OCI-LY1 (cell line): ENCODE measurements around the gene KDM4B.

Source experiments
- H2AFZ ChIP-seq: fragments of 200-600 bp; sonication (generic), shearing (Covaris generic); 2 replicates; pipeline ENCODE4 v1.6.0; 2014; ENCODE audit warnings: antibody characterized with exemption, mild to moderate bottlenecking, low read length
- H3F3A ChIP-seq: fragments of 200-600 bp; sonication (generic), shearing (Covaris generic); 2 replicates; pipeline ENCODE4 v1.6.0; 2014; ENCODE audit warnings: mild to moderate bottlenecking, antibody characterized with exemption, low read length, moderate library complexity; ENCODE audit not compliant: insufficient read depth
- H3K27ac ChIP-seq: fragments of 200-600 bp; sonication (generic); 2 replicates; pipeline ENCODE4 v1.5.1; 2014; ENCODE audit warnings: low read length, mixed run types, mild to moderate bottlenecking, low read depth; ENCODE audit not compliant: poor library complexity, severe bottlenecking
- H3K27me3 ChIP-seq: fragments of 200-600 bp; sonication (generic); 2 replicates; pipeline ENCODE4 v1.6.0; 2014; ENCODE audit warnings: antibody characterized with exemption, mild to moderate bottlenecking, low read length, moderate library complexity; ENCODE audit not compliant: insufficient read depth
- H3K36me3 ChIP-seq: fragments of 200-600 bp; sonication (generic); 2 replicates; pipeline ENCODE4 v1.6.1; 2014; ENCODE audit warnings: mild to moderate bottlenecking, antibody characterized with exemption, low read length, moderate library complexity, mixed read lengths; ENCODE audit not compliant: insufficient read depth
- H3K4me1 ChIP-seq: fragments of 200-600 bp; sonication (generic); 2 replicates; pipeline ENCODE4 v1.5.1; 2014; ENCODE audit warnings: mild to moderate bottlenecking, low read length, moderate library complexity; ENCODE audit not compliant: insufficient read depth, severe bottlenecking
- H3K4me2 ChIP-seq: fragments of 200-600 bp; sonication (generic), shearing (Covaris generic); 2 replicates; pipeline ENCODE4 v1.6.1; 2014; ENCODE audit warnings: low read length
- H3K4me3 ChIP-seq: fragments of 200-600 bp; sonication (generic); 2 replicates; pipeline ENCODE4 v1.5.1; 2014; ENCODE audit warnings: low read length, low read depth, mild to moderate bottlenecking, mixed read lengths; ENCODE audit not compliant: poor library complexity, severe bottlenecking
- H3K79me2 ChIP-seq: fragments of 200-600 bp; shearing (Covaris generic); 2 replicates; pipeline ENCODE4 v1.6.1; 2016; ENCODE audit warnings: mixed run types, low read length, mixed read lengths; ENCODE audit not compliant: insufficient read depth
- H3K9ac ChIP-seq: fragments of 200-600 bp; sonication (generic), shearing (Covaris generic); 2 replicates; pipeline ENCODE4 v1.6.1; 2014; ENCODE audit warnings: mild to moderate bottlenecking, low read length, mixed read lengths
- H3K9me2 ChIP-seq: fragments of 200-600 bp; sonication (generic), shearing (Covaris generic); 2 replicates; pipeline ENCODE4 v1.6.1; 2014; ENCODE audit warnings: low read depth, mild to moderate bottlenecking, low read length, mixed read lengths
- H3K9me3 ChIP-seq: fragments of 200-600 bp; shearing (Covaris generic); 2 replicates; pipeline ENCODE4 v1.6.1; 2014; ENCODE audit warnings: low read length, mixed read lengths
- H4K20me1 ChIP-seq: fragments of 200-600 bp; sonication (generic), shearing (Covaris generic); 2 replicates; pipeline ENCODE4 v1.6.0; 2016; ENCODE audit warnings: mild to moderate bottlenecking, low read length; ENCODE audit not compliant: insufficient read depth
- EZH2 ChIP-seq: fragments of 200-600 bp; sonication (generic), shearing (Covaris generic); IDR thresholded peaks from 2 replicates; pipeline ENCODE4 v1.8.0; 2017; ENCODE audit warnings: borderline replicate concordance, mixed run types, mild to moderate bottlenecking, antibody characterized with exemption, low read length, moderate library complexity, mixed read lengths
- TF ChIP-seq, protein P1 (sequence below): fragments of 200-600 bp; sonication (generic), shearing (Covaris generic); IDR thresholded peaks from 2 replicates; pipeline ENCODE4 v1.5.1; 2017; ENCODE audit warnings: mild to moderate bottlenecking, antibody characterized with exemption, low read length, moderate library complexity, mixed read lengths

The KDM4B gene

DNA sequence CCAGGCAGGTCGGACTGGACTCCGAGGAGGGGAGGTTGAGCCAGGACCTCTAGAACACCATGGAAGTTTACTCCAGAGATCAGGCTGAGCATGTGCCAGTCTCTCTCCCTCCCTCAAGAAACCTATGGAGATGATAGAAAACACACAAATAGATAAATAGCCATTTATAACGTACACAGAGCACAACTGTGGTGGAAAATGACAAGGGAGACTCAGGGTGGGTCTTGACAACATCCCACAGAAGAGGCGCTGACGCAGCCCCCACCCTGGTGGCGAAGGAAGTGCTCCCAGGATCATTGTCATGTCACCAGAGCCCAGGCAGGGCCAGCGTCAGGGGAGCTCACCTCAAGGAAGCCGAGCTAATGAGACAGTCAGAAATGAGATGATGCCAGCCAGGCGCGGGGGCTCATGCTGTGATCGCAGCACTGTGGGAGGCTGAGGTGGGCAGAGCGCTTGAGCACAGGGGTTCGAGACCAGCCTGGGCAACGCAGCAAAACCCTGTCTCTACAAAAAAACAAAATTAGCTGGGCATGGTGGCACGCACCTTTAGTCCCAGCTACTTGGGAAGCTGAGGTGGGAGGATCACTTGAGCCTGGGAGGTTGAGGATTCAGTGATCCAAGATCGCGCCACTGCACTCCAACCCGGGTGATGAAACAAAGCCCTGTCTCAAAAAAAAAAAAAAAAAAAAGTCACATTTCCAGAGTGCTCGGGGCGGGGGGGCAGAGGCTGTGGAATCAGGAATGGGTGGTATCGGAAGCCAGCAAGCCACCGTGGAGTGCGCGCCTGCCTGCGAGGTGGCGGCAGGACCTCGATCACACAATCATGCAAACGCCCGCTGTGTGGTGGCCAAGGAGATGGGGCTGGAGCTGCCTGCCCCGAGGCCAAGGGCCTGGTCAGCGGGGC is 178.4 kb downstream of the KDM4B start:
- no peak for TF ChIP-seq EZH2
- TF ChIP-seq, protein P1, sequence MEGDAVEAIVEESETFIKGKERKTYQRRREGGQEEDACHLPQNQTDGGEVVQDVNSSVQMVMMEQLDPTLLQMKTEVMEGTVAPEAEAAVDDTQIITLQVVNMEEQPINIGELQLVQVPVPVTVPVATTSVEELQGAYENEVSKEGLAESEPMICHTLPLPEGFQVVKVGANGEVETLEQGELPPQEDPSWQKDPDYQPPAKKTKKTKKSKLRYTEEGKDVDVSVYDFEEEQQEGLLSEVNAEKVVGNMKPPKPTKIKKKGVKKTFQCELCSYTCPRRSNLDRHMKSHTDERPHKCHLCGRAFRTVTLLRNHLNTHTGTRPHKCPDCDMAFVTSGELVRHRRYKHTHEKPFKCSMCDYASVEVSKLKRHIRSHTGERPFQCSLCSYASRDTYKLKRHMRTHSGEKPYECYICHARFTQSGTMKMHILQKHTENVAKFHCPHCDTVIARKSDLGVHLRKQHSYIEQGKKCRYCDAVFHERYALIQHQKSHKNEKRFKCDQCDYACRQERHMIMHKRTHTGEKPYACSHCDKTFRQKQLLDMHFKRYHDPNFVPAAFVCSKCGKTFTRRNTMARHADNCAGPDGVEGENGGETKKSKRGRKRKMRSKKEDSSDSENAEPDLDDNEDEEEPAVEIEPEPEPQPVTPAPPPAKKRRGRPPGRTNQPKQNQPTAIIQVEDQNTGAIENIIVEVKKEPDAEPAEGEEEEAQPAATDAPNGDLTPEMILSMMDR, result no peak
- no peaks in the 10 kb centered on the region for H3F3A ChIP-seq
- no peaks in the 10 kb centered on the region for H3K9me2 ChIP-seq
- no peaks in the 10 kb centered on the region for H3K4me1 ChIP-seq
- H2AFZ ChIP-seq, result no peak overlapping the region
- H3K36me3 ChIP-seq, result no peaks in the 10 kb centered on the region; the same call in 1 of the 2 replicates
- H3K27me3 ChIP-seq, result no peaks in the 10 kb centered on the region
- no peak overlapping the region for H3K4me3 ChIP-seq
- no peaks in the 10 kb centered on the region for H3K79me2 ChIP-seq
- H4K20me1 ChIP-seq, result no peaks in the 10 kb centered on the region
- H3K9me3 ChIP-seq, result no peaks in the 10 kb centered on the region
- H3K27ac ChIP-seq, result no peak overlapping the region
- H3K4me2 ChIP-seq, result no peak overlapping the region
- H3K9ac ChIP-seq, result no peak overlapping the region

GRCh38 chr19:5147978-5148793 is 179.3 kb downstream of the KDM4B start:
- Histone ChIP-seq H2AFZ (no peak overlapping the region), H3K4me3 (no peak overlapping the region), H3K27ac (no peak overlapping the region), H3K36me3 (no peaks in the 10 kb centered on the region; the same call in 1 of the 2 replicates), H3K27me3 (no peaks in the 10 kb centered on the region), H3K4me2 (no peak overlapping the region), H3K4me1 (no peaks in the 10 kb centered on the region), H3K9me3 (no peaks in the 10 kb centered on the region), H3K9me2 (no peaks in the 10 kb centered on the region), H4K20me1 (no peaks in the 10 kb centered on the region), H3F3A (no peaks in the 10 kb centered on the region), H3K9ac (no peak overlapping the region), H3K79me2 (no peaks in the 10 kb centered on the region)
- TF ChIP-seq, protein P1, result no peak
- TF ChIP-seq EZH2, result no peak

GRCh38 chr19:5148794-5149190 is 179.9 kb downstream of the KDM4B start:
- Histone ChIP-seq H3K79me2 (no peaks in the 10 kb centered on the region), H3K4me1 (no peaks in the 10 kb centered on the region), H2AFZ (no peak overlapping the region), H3K9me2 (no peaks in the 10 kb centered on the region), H3K9me3 (no peaks in the 10 kb centered on the region), H3K4me2 (no peak overlapping the region), H3K36me3 (no peaks in the 10 kb centered on the region; the same call in 1 of the 2 replicates), H3K4me3 (no peak overlapping the region), H3K27me3 (no peaks in the 10 kb centered on the region), H4K20me1 (no peaks in the 10 kb centered on the region), H3F3A (no peaks in the 10 kb centered on the region), H3K9ac (no peak overlapping the region), H3K27ac (no peak overlapping the region)
- TF ChIP-seq, protein P1, result no peak
- no peak for TF ChIP-seq EZH2
